Karpas-422 (cell line): ENCODE data around the gene LMO3. TPM values are rescaled to one million over a fixed set of nuclear protein-coding genes. Genes with fewer than 3 reads are reported as not detected.

Experiments
- DNase-seq: peaks from one replicate; pipeline ENCODE4 v3.0.0-alpha.2; 2015
- H2AFZ ChIP-seq: fragments of 200-600 bp; sonication (generic); 2 replicates; pipeline ENCODE4 v1.6.1; 2014; ENCODE audit warnings: antibody characterized with exemption, low read length, mixed read lengths
- H3K27ac ChIP-seq: fragments of 200-600 bp; sonication (generic); 2 replicates; pipeline ENCODE4 v1.5.1; 2014; ENCODE audit warnings: mild to moderate bottlenecking, low read length, moderate library complexity
- H3K27me3 ChIP-seq: fragments of 200-600 bp; sonication (generic); 2 replicates; pipeline ENCODE4 v1.6.1; 2014; ENCODE audit warnings: low read length, mixed read lengths
- H3K36me3 ChIP-seq: fragments of 200-600 bp; sonication (generic); 2 replicates; pipeline ENCODE4 v1.6.1; 2014; ENCODE audit warnings: low read length, mixed read lengths; ENCODE audit not compliant: insufficient read depth
- H3K4me1 ChIP-seq: fragments of 200-600 bp; sonication (generic); 2 replicates; pipeline ENCODE4 v1.6.1; 2014; ENCODE audit warnings: mild to moderate bottlenecking, low read length, mixed read lengths
- H3K4me2 ChIP-seq: fragments of 200-600 bp; sonication (generic); 2 replicates; pipeline ENCODE4 v1.6.1; 2014; ENCODE audit warnings: low read length, low read depth, mild to moderate bottlenecking; ENCODE audit not compliant: poor library complexity, severe bottlenecking
- H3K4me3 ChIP-seq: fragments of 200-600 bp; sonication (generic); 2 replicates; pipeline ENCODE4 v1.5.1; 2014; ENCODE audit warnings: mild to moderate bottlenecking, antibody characterized with exemption, low read length, mixed read lengths
- H3K79me2 ChIP-seq: fragments of 200-600 bp; sonication (generic); 2 replicates; pipeline ENCODE4 v1.6.1; 2014; ENCODE audit warnings: mild to moderate bottlenecking, low read length, mixed read lengths
- H3K9ac ChIP-seq: fragments of 200-600 bp; sonication (generic); 2 replicates; pipeline ENCODE4 v1.6.0; 2014; ENCODE audit warnings: low read length
- H3K9me2 ChIP-seq: fragments of 200-600 bp; sonication (generic), shearing (Covaris generic); replicated peaks from 2 replicates; pipeline ENCODE4 v1.6.0; 2014; ENCODE audit warnings: mild to moderate bottlenecking, low read length, moderate library complexity; ENCODE audit not compliant: insufficient read depth
- H3K9me3 ChIP-seq: fragments of 300-700, 200-600 bp; sonication (generic); 2 replicates; pipeline ENCODE4 v1.6.1; 2014; ENCODE audit warnings: low read length, mixed read lengths
- H4K20me1 ChIP-seq: fragments of 200-600 bp; sonication (generic); 2 replicates; pipeline ENCODE4 v1.6.1; 2014; ENCODE audit warnings: mild to moderate bottlenecking, antibody characterized with exemption, low read length, low read depth; ENCODE audit not compliant: insufficient read depth
- total RNA-seq: library from RNA; depleted of rRNA; stranded (reverse); fragments of >200 nt; shearing (Covaris generic); gene quantifications from 2 replicates; pipeline ENCODE4 v1.2.3, GENCODE V29; 2014; ENCODE audit warnings: low replicate concordance

LMO3 gene
- total RNA-seq, 1 experiment from 2014 or later, result not detected

DNA sequence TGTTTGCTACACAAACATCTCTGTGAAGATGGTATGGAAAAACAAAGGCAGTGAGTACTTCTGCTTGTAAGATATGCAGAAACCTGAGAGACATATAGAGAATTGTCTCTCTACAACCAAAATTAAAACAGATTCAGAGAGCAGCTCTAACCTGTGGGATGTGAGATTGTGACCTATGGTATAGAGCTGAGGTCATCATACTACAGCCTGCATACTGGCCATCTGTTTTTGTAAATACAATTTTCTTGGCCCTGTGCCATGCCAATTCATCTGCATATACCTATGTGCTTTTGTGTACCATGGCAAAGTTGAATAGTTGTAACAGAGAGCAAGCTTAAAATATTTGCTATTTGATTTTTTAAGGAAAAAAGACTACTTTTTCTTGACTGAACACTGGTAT lies 99.6 kb downstream of the LMO3 start:
- Histone ChIP-seq H3K79me2 (no peaks in the 10 kb centered on the region), H3K36me3 (no peaks in the 10 kb centered on the region), H3K9ac (no peak overlapping the region), H3K27me3 (no peaks in the 10 kb centered on the region), H4K20me1 (no peaks in the 10 kb centered on the region), H2AFZ (no peak overlapping the region), H3K4me2 (no peak overlapping the region), H3K9me2 (no peaks in the 10 kb centered on the region), H3K4me1 (no peaks in the 10 kb centered on the region), H3K27ac (no peak overlapping the region), H3K9me3 (no peaks in the 10 kb centered on the region; the same call in 1 of the 2 replicates), H3K4me3 (no peak overlapping the region)
- DNase-seq, result no peak

DNA sequence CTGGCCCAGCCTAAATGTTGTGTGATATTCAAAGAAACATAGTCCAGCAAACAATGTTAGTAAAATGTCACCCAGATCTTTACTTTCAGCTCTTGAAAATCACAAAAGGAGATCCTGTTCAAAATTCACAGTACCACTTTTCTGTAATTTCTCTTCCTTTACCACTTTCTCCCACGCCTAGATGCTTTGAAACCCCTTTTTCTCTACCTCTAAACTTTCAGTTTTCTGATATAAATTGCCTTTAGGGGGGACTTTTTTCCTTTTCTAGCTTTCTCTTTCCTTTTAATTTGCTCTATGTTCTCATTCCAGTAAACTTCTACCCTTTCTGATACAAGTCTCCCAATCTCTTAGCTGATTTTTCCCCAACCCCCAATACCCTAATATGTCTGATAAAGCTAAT lies 101.8 kb downstream of the LMO3 start:
- H3K9me2 ChIP-seq, result no peaks in the 10 kb centered on the region
- no peak overlapping the region for H3K27ac ChIP-seq
- H4K20me1 ChIP-seq, result no peaks in the 10 kb centered on the region
- no peak overlapping the region for H3K4me2 ChIP-seq
- no peaks in the 10 kb centered on the region for H3K4me1 ChIP-seq
- no peak overlapping the region for H2AFZ ChIP-seq
- no peak for DNase-seq
- no peaks in the 10 kb centered on the region for H3K27me3 ChIP-seq
- no peak overlapping the region for H3K4me3 ChIP-seq
- no peaks in the 10 kb centered on the region for H3K36me3 ChIP-seq
- H3K9ac ChIP-seq, result no peak overlapping the region
- no peaks in the 10 kb centered on the region for H3K79me2 ChIP-seq
- H3K9me3 ChIP-seq, result no peaks in the 10 kb centered on the region

DNA sequence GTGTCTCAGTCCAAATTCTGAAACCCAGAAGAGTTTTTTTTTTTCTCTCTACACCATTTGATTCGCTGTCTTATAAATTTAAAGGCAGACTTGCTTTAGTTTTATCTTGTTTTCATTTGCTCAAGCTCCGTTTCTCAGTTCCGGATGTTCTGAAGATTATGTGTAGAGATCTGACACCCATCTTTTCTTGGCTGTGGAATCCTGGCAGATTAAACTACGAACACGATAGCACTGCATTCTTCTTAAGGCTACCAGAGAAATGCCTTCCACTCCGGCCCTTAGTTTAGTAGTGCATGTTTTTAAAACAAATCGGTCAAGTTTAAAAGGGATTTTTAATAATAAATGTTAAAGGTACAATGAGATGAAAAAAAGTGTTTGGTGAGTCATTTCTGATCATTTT lies 106.4 kb downstream of the LMO3 start:
- H3K4me3 ChIP-seq, result no peak overlapping the region
- H3K9me3 ChIP-seq, result no peaks in the 10 kb centered on the region
- no peaks in the 10 kb centered on the region for H3K79me2 ChIP-seq
- no peak overlapping the region for H2AFZ ChIP-seq
- no peaks in the 10 kb centered on the region for H3K4me1 ChIP-seq
- H3K9ac ChIP-seq, result no peak overlapping the region
- no peaks in the 10 kb centered on the region for H3K27me3 ChIP-seq
- H3K27ac ChIP-seq, result no peak overlapping the region
- DNase-seq, result no peak
- no peak overlapping the region for H3K4me2 ChIP-seq
- H3K36me3 ChIP-seq, result no peaks in the 10 kb centered on the region
- no peaks in the 10 kb centered on the region for H4K20me1 ChIP-seq
- H3K9me2 ChIP-seq, result no peaks in the 10 kb centered on the region
